Body of pancreas (tissue), 4 donors: Measurements from ENCODE around the gene SLC37A1. TPM values are rescaled to one million over a fixed set of nuclear protein-coding genes. Genes with fewer than 3 reads are reported as not detected.

ENCODE experiments used
- ATAC-seq: fragments of 150-250 bp; one replicate; pipeline ENCODE4 v1.9.1; 2016
- DNase-seq, 4 donors: peaks; one replicate each; pipeline ENCODE4 v3.0.0-alpha.2; 2019
- H3K27ac ChIP-seq, 4 donors: fragments of 200-600 bp; sonication (generic); 1 replicate in 3 of 4; 2 replicates in 1 of 4; pipeline versions ENCODE4 v1.5.1 to v1.6.1; 2016 to 2019; ENCODE audit warnings: mild to moderate bottlenecking in 1 of 4, mixed read lengths in 1 of 4, moderate library complexity in 1 of 4
- H3K27me3 ChIP-seq, 2 donors: fragments of 200-600 bp; sonication (generic); one replicate each; pipeline ENCODE4 v1.6.0; 2016; ENCODE audit warnings: mild to moderate bottlenecking in 1 of 2
- H3K36me3 ChIP-seq, 2 donors: fragments of 200-600 bp; sonication (generic); replicated peaks in 1 of 2; 2 replicates each; pipeline ENCODE4 v1.5.1; 2016; ENCODE audit warnings: low read depth in 2 of 2; ENCODE audit not compliant: insufficient read depth in 1 of 2
- H3K4me1 ChIP-seq: fragments of 200-600 bp; sonication (generic); one replicate; pipeline ENCODE4 v1.6.0; 2016
- H3K4me3 ChIP-seq, 2 donors: fragments of 200-600 bp; sonication (generic); 1 replicate in 1 of 2; 2 replicates in 1 of 2; pipeline ENCODE4 v1.5.1; 2016 to 2019
- H3K9me3 ChIP-seq, 3 donors: fragments of 200-600 bp; sonication (generic); 1 replicate in 2 of 3; 2 replicates in 1 of 3; pipeline ENCODE4 v1.5.1; 2016
- CTCF ChIP-seq, 7 experiments: fragments of 450-650 bp in 4 of 7; fragments of 200-600 bp in 3 of 7; sonication (generic) in 3 of 7; IDR thresholded peaks; one replicate each; pipeline ENCODE4 v1.5.1; 2016 to 2019; ENCODE audit warnings: antibody characterized with exemption in 7 of 7
- POLR2A ChIP-seq, 3 donors: fragments of 450-650 bp; IDR thresholded peaks; one replicate each; pipeline ENCODE4 v1.6.1; 2016; ENCODE audit warnings: antibody characterized with exemption in 3 of 3, mild to moderate bottlenecking in 2 of 3
- WGBS, 2 donors: methylation state at CpG; one replicate each; pipeline ENCODE4 v1.1.5; 2017; 5-methylcytosine and 5-hydroxymethylcytosine counted together
- intact Hi-C: fragments of 100-400 bp; cut with DNase I; formaldehyde crosslinking; loops from one replicate; pipeline ENCODE4 v1.15.1; 2023
- total RNA-seq, 2 donors: library from RNA; depleted of rRNA; stranded (reverse); fragments of >200 nt; gene quantifications; one replicate each; pipeline ENCODE4 v1.1.0, GENCODE V29; 2016

The SLC37A1 gene
- total RNA-seq, 2 donors from 2014 or later, result 6.3 to 16.3 TPM

- Histone ChIP-seq H3K4me1 (peaks cover 16% of the 10 kb centered on the region), H3K4me3 (no peak overlapping the region), H3K27me3 (no peaks in the 10 kb centered on the region), H3K36me3 (peaks cover 0 to 2% of the 10 kb centered on the region in 2 donors), H3K27ac (no peak overlapping the region), H3K9me3 (no peaks in the 10 kb centered on the region)
- intact Hi-C loops, result no loop called here
- 88 to 92% methylated on average over 7 of the region's 7 CpGs for WGBS, 2 donors
- no peak for DNase-seq
- ATAC-seq, result no peak
- TF ChIP-seq CTCF (IDR thresholded peaks at IDR 0.05), result no peak
- no peak for TF ChIP-seq POLR2A (IDR thresholded peaks at IDR 0.05)
These were observed 5.0 kb downstream of the SLC37A1 start for GRCh38 chr21:42518626-42519025.

GRCh38 chr21:42520628-42521253 lies 7.1 kb downstream of the SLC37A1 start:
- 87 to 93% methylated on average over 18 of the region's 18 CpGs for WGBS, 2 donors
- DNase-seq (no peak), ATAC-seq (no peak)

GRCh38 chr21:42521384-42521783 lies 7.7 kb downstream of the SLC37A1 start:
- DNase-seq (no peak), ATAC-seq (no peak)
- intact Hi-C loops, result no loop called here
- H3K36me3 ChIP-seq, result peaks cover 0 to 2% of the 10 kb centered on the region in 2 donors
- no peak for TF ChIP-seq POLR2A (IDR thresholded peaks at IDR 0.05)
- no peak for TF ChIP-seq CTCF (IDR thresholded peaks at IDR 0.05)
- no peak overlapping the region for H3K4me3 ChIP-seq
- no peak overlapping the region for H3K27ac ChIP-seq
- no peaks in the 10 kb centered on the region for H3K27me3 ChIP-seq
- 73 to 95% methylated on average over 1 of the region's 1 CpG for WGBS, 2 donors
- H3K4me1 ChIP-seq, result peaks cover 14% of the 10 kb centered on the region
- no peaks in the 10 kb centered on the region for H3K9me3 ChIP-seq

More at GRCh38 chr21:42520628-42521253, 7.1 kb downstream of the SLC37A1 start:
- Histone ChIP-seq H3K4me3 (no peak overlapping the region), H3K4me1 (peaks cover 11% of the 10 kb centered on the region), H3K27ac (no peak overlapping the region), H3K27me3 (no peaks in the 10 kb centered on the region), H3K9me3 (no peaks in the 10 kb centered on the region), H3K36me3 (peaks cover 0 to 2% of the 10 kb centered on the region in 2 donors)
- TF ChIP-seq POLR2A (IDR thresholded peaks at IDR 0.05) (no peak), CTCF (IDR thresholded peaks at IDR 0.05) (no peak)
- intact Hi-C loops, result no loop called here

- peaks cover 0 to 2% of the 10 kb centered on the region in 2 donors for H3K36me3 ChIP-seq
- peaks cover 18% of the 10 kb centered on the region for H3K4me1 ChIP-seq
- ATAC-seq, result no peak
- DNase-seq, result no peak
- no peak for TF ChIP-seq CTCF (IDR thresholded peaks at IDR 0.05)
- TF ChIP-seq POLR2A (IDR thresholded peaks at IDR 0.05), result no peak
- no peaks in the 10 kb centered on the region for H3K9me3 ChIP-seq
- 74 to 77% methylated on average over 6 of the region's 6 CpGs for WGBS, 2 donors
- H3K4me3 ChIP-seq, result no peak overlapping the region
- H3K27ac ChIP-seq, result no peak overlapping the region
- intact Hi-C loops, result no loop called here
- H3K27me3 ChIP-seq, result no peaks in the 10 kb centered on the region
These were observed 8.2 kb downstream of the SLC37A1 start for GRCh38 chr21:42521805-42522204.

GRCh38 chr21:42522271-42522670 lies 8.6 kb downstream of the SLC37A1 start:
- TF ChIP-seq POLR2A (IDR thresholded peaks at IDR 0.05) (no peak), CTCF (IDR thresholded peaks at IDR 0.05) (no peak)
- DNase-seq (no peak), ATAC-seq (no peak)
- Histone ChIP-seq H3K36me3 (peaks cover 0 to 2% of the 10 kb centered on the region in 2 donors), H3K9me3 (no peaks in the 10 kb centered on the region), H3K4me1 (peaks cover 23% of the 10 kb centered on the region), H3K4me3 (no peak overlapping the region), H3K27me3 (no peaks in the 10 kb centered on the region), H3K27ac (no peak overlapping the region)
- intact Hi-C loops, result no loop called here
- WGBS, 2 donors, result 86 to 88% methylated on average over 14 of the region's 14 CpGs
